DOHH2 (cell line): ENCODE data around the gene HSF2BP.

Source experiments
- H3F3A ChIP-seq: fragments of 200-600 bp; sonication (generic), shearing (Covaris generic); 2 replicates; pipeline ENCODE4 v1.6.0; 2016; ENCODE audit warnings: antibody characterized with exemption, mild to moderate bottlenecking; ENCODE audit not compliant: control insufficient read depth, insufficient read depth
- H3K27ac ChIP-seq: fragments of 200-600 bp; sonication (generic); 2 replicates; pipeline ENCODE4 v1.5.1; 2014; ENCODE audit warnings: low read depth, mild to moderate bottlenecking, low read length, moderate library complexity
- H3K27me3 ChIP-seq: fragments of 200-600 bp; sonication (generic); 2 replicates; pipeline ENCODE4 v1.6.1; 2014; ENCODE audit warnings: mild to moderate bottlenecking, low read length, mixed read lengths; ENCODE audit not compliant: control insufficient read depth
- H3K36me3 ChIP-seq: fragments of 200-600 bp; sonication (generic); 2 replicates; pipeline ENCODE4 v1.6.1; 2014; ENCODE audit warnings: mild to moderate bottlenecking, low read length, moderate library complexity, mixed read lengths; ENCODE audit not compliant: control insufficient read depth
- H3K4me1 ChIP-seq: fragments of 200-600 bp; sonication (generic); 2 replicates; pipeline ENCODE4 v1.6.1; 2014; ENCODE audit warnings: mild to moderate bottlenecking, low read length, mixed read lengths; ENCODE audit not compliant: control insufficient read depth
- H3K4me2 ChIP-seq: fragments of 200-600 bp; sonication (generic); 2 replicates; pipeline ENCODE4 v1.6.0; 2014; ENCODE audit warnings: mild to moderate bottlenecking, low read length, moderate library complexity
- H3K4me3 ChIP-seq: fragments of 200-600 bp; sonication (generic); 2 replicates; pipeline ENCODE4 v1.5.1; 2014; ENCODE audit warnings: mild to moderate bottlenecking, low read length, mixed read lengths
- H3K79me2 ChIP-seq: fragments of 200-600 bp; sonication (generic); 2 replicates; pipeline ENCODE4 v1.6.1; 2014; ENCODE audit warnings: mild to moderate bottlenecking, low read length, mixed read lengths; ENCODE audit not compliant: control insufficient read depth
- H3K9me2 ChIP-seq: fragments of 200-600 bp; sonication (generic); replicated peaks from 2 replicates; pipeline ENCODE4 v1.6.1; 2014; ENCODE audit warnings: mild to moderate bottlenecking, low read length, mixed read lengths; ENCODE audit not compliant: control insufficient read depth
- H3K9me3 ChIP-seq: fragments of 200-600 bp; sonication (generic); 2 replicates; pipeline ENCODE4 v1.6.1; 2014; ENCODE audit warnings: antibody characterized with exemption, low read length, mixed read lengths; ENCODE audit not compliant: control insufficient read depth, insufficient read depth
- H4K20me1 ChIP-seq: fragments of 200-600 bp; sonication (generic); 2 replicates; pipeline ENCODE4 v1.6.0; 2014; ENCODE audit warnings: low read depth, mild to moderate bottlenecking, antibody characterized with exemption, low read length, moderate library complexity; ENCODE audit not compliant: control insufficient read depth, insufficient read depth
- CTCF ChIP-seq: fragments of 200-600 bp; sonication (generic); IDR thresholded peaks from one replicate; pipeline ENCODE4 v1.5.1; 2014; ENCODE audit warnings: antibody characterized with exemption, mild to moderate bottlenecking, low read depth, low read length; ENCODE audit not compliant: poor library complexity, severe bottlenecking
- EZH2phosphoT487 ChIP-seq: fragments of 200-600 bp; sonication (generic); IDR thresholded peaks from 2 replicates; pipeline ENCODE4 v1.6.1; 2017; ENCODE audit warnings: borderline replicate concordance, mild to moderate bottlenecking, antibody characterized with exemption, low read length, moderate library complexity, mixed read lengths

HSF2BP gene

DNA sequence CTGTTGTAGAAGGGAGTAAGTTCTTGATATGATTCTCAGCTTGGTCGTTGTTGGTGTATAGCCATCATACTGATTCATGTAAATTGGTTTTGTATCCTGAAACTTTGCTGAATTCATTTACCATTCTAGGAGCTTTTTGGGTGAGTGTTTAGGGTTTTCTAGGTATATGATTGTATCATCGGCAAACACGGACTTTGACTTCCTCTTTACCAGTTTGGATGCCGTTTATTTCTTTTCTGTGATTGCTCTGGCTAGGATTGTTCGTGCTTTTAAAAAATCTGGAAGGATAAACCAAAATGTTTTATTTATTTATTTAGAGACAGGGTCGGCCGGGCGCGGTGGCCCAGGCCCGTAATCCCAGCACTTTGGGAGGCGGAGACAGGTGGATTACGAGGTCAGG, 20.7 kb upstream of the HSF2BP start:
- no peak overlapping the region for H3K27ac ChIP-seq
- no peak overlapping the region for H3K4me3 ChIP-seq
- 0 out of 2 replicates have a peak, but pooled peaks cover 4% of the 10 kb centered on the region for H3K4me1 ChIP-seq
- no peak overlapping the region for H3K4me2 ChIP-seq
- peaks cover 61% of the 10 kb centered on the region for H3K79me2 ChIP-seq
- no peaks in the 10 kb centered on the region for H3K9me3 ChIP-seq
- 0 out of 2 replicates have a peak, but pooled peaks cover 3% of the 10 kb centered on the region for H4K20me1 ChIP-seq
- no peaks in the 10 kb centered on the region for H3K9me2 ChIP-seq
- H3K36me3 ChIP-seq = peaks cover 88% of the 10 kb centered on the region
- H3F3A ChIP-seq = no peaks in the 10 kb centered on the region
- TF ChIP-seq EZH2phosphoT487 (no peak), CTCF (no peak)
- H3K27me3 ChIP-seq = no peaks in the 10 kb centered on the region

- Histone ChIP-seq H3K4me1 (0 out of 2 replicates have a peak, but pooled peaks cover 4% of the 10 kb centered on the region), H3K79me2 (peaks cover 77% of the 10 kb centered on the region), H3K9me2 (no peaks in the 10 kb centered on the region), H3F3A (0 out of 2 replicates have a peak, but pooled peaks cover 3% of the 10 kb centered on the region), H4K20me1 (peaks cover 6% of the 10 kb centered on the region), H3K9me3 (no peaks in the 10 kb centered on the region), H3K27ac (no peak overlapping the region), H3K4me2 (no peak overlapping the region), H3K36me3 (peaks cover 87% of the 10 kb centered on the region), H3K27me3 (no peaks in the 10 kb centered on the region), H3K4me3 (no peak overlapping the region)
- TF ChIP-seq CTCF (no peak), EZH2phosphoT487 (no peak)
Measured at GRCh38 chr21:43676391-43676790, 17.1 kb upstream of the HSF2BP start.

DNA sequence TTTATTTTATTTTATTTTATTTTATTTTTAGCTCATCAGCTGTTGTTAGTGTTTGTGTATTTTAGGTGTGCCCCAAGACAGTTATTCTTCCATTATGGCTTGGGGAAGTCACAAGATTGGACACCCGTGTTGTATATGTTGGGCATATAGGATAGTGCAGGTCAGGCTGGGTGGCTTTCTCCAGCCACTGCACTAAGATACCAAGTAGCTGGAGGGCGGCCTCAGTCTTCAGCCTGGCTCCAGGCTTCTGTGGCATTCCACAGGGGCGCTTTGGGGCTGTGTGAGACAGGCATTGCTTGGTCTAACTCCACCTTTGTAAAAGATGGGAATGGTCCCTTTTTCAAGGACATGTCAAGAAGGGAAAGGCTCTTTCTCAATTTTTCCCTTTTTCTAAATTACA, 16.6 kb upstream of the HSF2BP start:
- Histone ChIP-seq H3K4me3 (no peak overlapping the region), H3K9me2 (no peaks in the 10 kb centered on the region), H3K36me3 (peaks cover 91% of the 10 kb centered on the region), H3K27ac (no peak overlapping the region), H4K20me1 (peaks cover 6% of the 10 kb centered on the region), H3K79me2 (peaks cover 81% of the 10 kb centered on the region), H3K4me2 (no peak overlapping the region), H3K27me3 (no peaks in the 10 kb centered on the region), H3K9me3 (no peaks in the 10 kb centered on the region), H3F3A (0 out of 2 replicates have a peak, but pooled peaks cover 3% of the 10 kb centered on the region), H3K4me1 (0 out of 2 replicates have a peak, but pooled peaks cover 4% of the 10 kb centered on the region)
- TF ChIP-seq CTCF (no peak), EZH2phosphoT487 (no peak)
